ENCODE data around the gene IL17REL.

IL17REL gene

GRCh38 chr22:50011447-50012210 lies 936 bp downstream of the IL17REL start:
- no peaks in the 10 kb centered on the region for H3K36me3 Mint-ChIP-seq (ENCODE audit: insufficient read depth)
- H3K9me3 Mint-ChIP-seq, result no peaks in the 10 kb centered on the region
- H3K27ac Mint-ChIP-seq (ENCODE audit: low read depth), result peak overlapping the region; percentile 90
- ATAC-seq (replicated peaks; ENCODE audit: extremely low read depth, poor library complexity, severe bottlenecking) (no peak), DNase-seq (ENCODE audit: low spot score in 2 of 2) (no peak)
- peaks cover 13% of the 10 kb centered on the region for H3K27me3 Mint-ChIP-seq
- H3K4me3 Mint-ChIP-seq, result peak overlapping the region; percentile 64
- H3K4me1 Mint-ChIP-seq, result peaks cover 11% of the 10 kb centered on the region

GRCh38 chr22:50010676-50011446 lies 1.7 kb downstream of the IL17REL start:
- peaks cover 13% of the 10 kb centered on the region for H3K27me3 Mint-ChIP-seq
- H3K27ac Mint-ChIP-seq (ENCODE audit: low read depth), result peak overlapping the region; percentile 90
- H3K9me3 Mint-ChIP-seq, result no peaks in the 10 kb centered on the region

DNA sequence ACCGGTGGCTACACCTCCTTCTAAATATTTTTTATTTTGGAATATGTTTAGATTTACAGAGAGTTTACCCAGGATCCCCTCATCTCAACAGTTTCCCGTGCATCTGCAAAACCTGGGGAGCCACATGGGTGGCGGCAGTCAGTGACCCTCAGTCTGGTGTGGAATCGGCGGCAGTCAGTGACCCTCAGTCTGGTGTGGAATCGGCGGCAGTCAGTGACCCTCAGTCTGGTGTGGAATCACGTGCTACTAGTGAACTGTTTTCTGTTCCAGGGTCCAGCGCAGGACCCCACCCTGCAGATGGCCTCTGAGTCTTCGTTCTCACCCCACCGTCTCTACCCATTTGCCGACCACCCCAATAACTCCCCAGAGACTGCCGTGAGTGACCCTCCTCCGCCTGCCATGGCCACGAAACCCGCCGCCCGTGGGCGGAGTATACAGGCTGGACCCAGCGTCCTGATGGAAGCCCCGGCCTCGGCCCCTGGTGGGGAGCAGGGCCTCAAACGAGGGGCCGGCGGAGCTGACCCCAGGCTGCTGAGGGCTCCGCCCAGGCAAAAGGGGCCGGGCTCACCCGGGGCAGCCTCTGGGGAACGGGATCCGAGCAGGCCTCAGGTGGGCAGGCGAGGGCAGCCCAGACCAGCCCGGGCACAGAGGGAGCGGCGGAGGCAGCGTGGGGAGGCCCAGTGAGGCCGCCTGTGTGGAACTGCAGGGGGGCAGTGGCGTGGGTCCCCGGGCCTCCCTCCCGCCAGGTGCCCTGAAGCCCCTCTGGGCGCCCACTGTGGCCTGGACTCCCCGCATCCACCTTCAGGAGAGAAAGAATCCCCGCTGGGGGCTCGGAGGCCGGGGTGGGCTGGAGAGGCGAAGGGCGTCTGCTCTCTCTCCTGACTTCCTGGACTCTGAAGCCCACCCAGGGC lies 2.5 kb downstream of the IL17REL start:
- Mint-ChIP-seq H3K27ac (ENCODE audit: low read depth) (no peak overlapping the region), H3K4me3 (peak overlapping the region; percentile 13), H3K4me1 (peaks cover 11% of the 10 kb centered on the region), H3K27me3 (peaks cover 13% of the 10 kb centered on the region), H3K36me3 (ENCODE audit: insufficient read depth) (no peaks in the 10 kb centered on the region), H3K9me3 (no peaks in the 10 kb centered on the region)
- DNase-seq (ENCODE audit: low spot score in 2 of 2), result no peak
- ATAC-seq (replicated peaks; ENCODE audit: extremely low read depth, poor library complexity, severe bottlenecking), result no peak

More at GRCh38 chr22:50010676-50011446, 1.7 kb downstream of the IL17REL start:
- ATAC-seq (replicated peaks; ENCODE audit: extremely low read depth, poor library complexity, severe bottlenecking), result peak; percentile 92
- Mint-ChIP-seq H3K4me3 (peak overlapping the region; percentile 64), H3K36me3 (ENCODE audit: insufficient read depth) (no peaks in the 10 kb centered on the region), H3K4me1 (peaks cover 11% of the 10 kb centered on the region)
- DNase-seq (ENCODE audit: low spot score in 2 of 2), result peak in 1 of 2 donors; percentile 58

- no peak overlapping the region for H3K27ac Mint-ChIP-seq (ENCODE audit: low read depth)
- no peaks in the 10 kb centered on the region for H3K9me3 Mint-ChIP-seq
- ATAC-seq (replicated peaks; ENCODE audit: extremely low read depth, poor library complexity, severe bottlenecking), result no peak
- peaks cover 13% of the 10 kb centered on the region for H3K27me3 Mint-ChIP-seq
- DNase-seq (ENCODE audit: low spot score in 2 of 2), result no peak
- H3K4me3 Mint-ChIP-seq, result peak overlapping the region; percentile 20
- H3K36me3 Mint-ChIP-seq (ENCODE audit: insufficient read depth), result no peaks in the 10 kb centered on the region
- H3K4me1 Mint-ChIP-seq, result peaks cover 11% of the 10 kb centered on the region
These were observed 3.3 kb downstream of the IL17REL start for GRCh38 chr22:50009251-50009650.

- Mint-ChIP-seq H3K4me1 (peaks cover 11% of the 10 kb centered on the region), H3K4me3 (peak overlapping the region; percentile 25), H3K27ac (ENCODE audit: low read depth) (no peak overlapping the region), H3K9me3 (no peaks in the 10 kb centered on the region), H3K36me3 (ENCODE audit: insufficient read depth) (no peaks in the 10 kb centered on the region), H3K27me3 (peaks cover 13% of the 10 kb centered on the region)
- DNase-seq (ENCODE audit: low spot score in 2 of 2) (no peak), ATAC-seq (replicated peaks; ENCODE audit: extremely low read depth, poor library complexity, severe bottlenecking) (no peak)
These were observed 4.2 kb downstream of the IL17REL start for GRCh38 chr22:50008151-50009040.

DNA sequence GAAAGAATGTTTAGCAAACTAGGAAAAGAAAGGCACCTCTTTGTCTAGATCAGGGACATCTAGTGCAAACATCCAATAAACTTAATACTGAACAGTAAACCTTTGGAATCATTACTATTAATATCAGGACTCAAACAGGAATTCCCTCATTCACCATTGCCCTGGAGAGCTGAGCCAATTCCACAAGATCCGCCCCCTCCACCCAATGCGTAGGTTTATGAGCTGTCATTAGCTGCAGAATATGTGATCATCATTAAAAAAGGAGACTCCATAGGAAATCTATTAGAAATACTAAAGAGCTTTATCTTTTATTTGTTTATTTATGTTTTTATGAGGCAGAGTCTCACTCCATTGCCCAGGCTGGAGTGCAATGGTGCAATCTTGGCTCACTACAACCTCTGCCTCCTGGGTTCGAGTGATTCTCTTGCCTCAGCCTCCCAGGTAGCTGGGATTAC lies 5.5 kb downstream of the IL17REL start:
- Mint-ChIP-seq H3K4me3 (no peak overlapping the region), H3K27me3 (peaks cover 10% of the 10 kb centered on the region), H3K36me3 (ENCODE audit: insufficient read depth) (no peaks in the 10 kb centered on the region), H3K27ac (ENCODE audit: low read depth) (no peak overlapping the region), H3K4me1 (peaks cover 11% of the 10 kb centered on the region), H3K9me3 (no peaks in the 10 kb centered on the region)
- no peak for DNase-seq (ENCODE audit: low spot score in 2 of 2)
- no peak for ATAC-seq (replicated peaks; ENCODE audit: extremely low read depth, poor library complexity, severe bottlenecking)

GRCh38 chr22:50004918-50005317 lies 7.6 kb downstream of the IL17REL start:
- ATAC-seq (replicated peaks; ENCODE audit: extremely low read depth, poor library complexity, severe bottlenecking) (no peak), DNase-seq (ENCODE audit: low spot score in 2 of 2) (no peak)
- Mint-ChIP-seq H3K27ac (ENCODE audit: low read depth) (no peak overlapping the region), H3K4me3 (no peak overlapping the region), H3K36me3 (ENCODE audit: insufficient read depth) (no peaks in the 10 kb centered on the region), H3K9me3 (no peaks in the 10 kb centered on the region), H3K27me3 (no peaks in the 10 kb centered on the region), H3K4me1 (no peaks in the 10 kb centered on the region)

- Mint-ChIP-seq H3K27me3 (no peaks in the 10 kb centered on the region), H3K4me1 (no peaks in the 10 kb centered on the region), H3K36me3 (ENCODE audit: insufficient read depth) (no peaks in the 10 kb centered on the region), H3K4me3 (no peak overlapping the region), H3K9me3 (no peaks in the 10 kb centered on the region), H3K27ac (ENCODE audit: low read depth) (no peak overlapping the region)
- DNase-seq (ENCODE audit: low spot score in 2 of 2) (no peak), ATAC-seq (replicated peaks; ENCODE audit: extremely low read depth, poor library complexity, severe bottlenecking) (no peak)
These were observed 9.8 kb downstream of the IL17REL start for GRCh38 chr22:50002791-50003190.

GRCh38 chr22:50001388-50002231 lies 11.0 kb downstream of the IL17REL start:
- Mint-ChIP-seq H3K27me3 (no peaks in the 10 kb centered on the region), H3K4me1 (no peaks in the 10 kb centered on the region), H3K9me3 (no peaks in the 10 kb centered on the region), H3K36me3 (ENCODE audit: insufficient read depth) (no peaks in the 10 kb centered on the region), H3K27ac (ENCODE audit: low read depth) (no peak overlapping the region), H3K4me3 (no peak overlapping the region)
- DNase-seq (ENCODE audit: low spot score in 2 of 2), result no peak
- no peak for ATAC-seq (replicated peaks; ENCODE audit: extremely low read depth, poor library complexity, severe bottlenecking)

- Mint-ChIP-seq H3K9me3 (no peaks in the 10 kb centered on the region), H3K27me3 (no peaks in the 10 kb centered on the region), H3K27ac (ENCODE audit: low read depth) (no peak overlapping the region), H3K4me1 (no peaks in the 10 kb centered on the region), H3K36me3 (ENCODE audit: insufficient read depth) (no peaks in the 10 kb centered on the region), H3K4me3 (no peak overlapping the region)
- ATAC-seq (replicated peaks; ENCODE audit: extremely low read depth, poor library complexity, severe bottlenecking) (no peak), DNase-seq (ENCODE audit: low spot score in 2 of 2) (no peak)
These were observed 11.8 kb downstream of the IL17REL start for GRCh38 chr22:50000587-50001387.
